HepG2 (cell line): Measurements from ENCODE around the gene CHST6. TPM values are rescaled to one million over a fixed set of nuclear protein-coding genes. Genes with fewer than 3 reads are reported as not detected.

Experiments
- ATAC-seq: fragments of 200-7000 bp; cut with Tn5 transposase; 3 replicates; pipeline ENCODE4 v1.9.1; 2020; ENCODE audit warnings: mild to moderate bottlenecking, moderate library complexity
- BruUV-seq: library from RNA; stranded (reverse); fragments of 400-500 nt; replicated peaks from 2 replicates; lab custom pipeline; 2021; lab: Mats Ljungman, UMichigan
- CTCF ChIA-PET: fragments of 300-600 bp; formaldehyde crosslinking; extraction: SDS; loops from one replicate; lab custom pipeline; 2021; ENCODE audit warnings: low total read pairs, inconsistent platforms, low intra/inter-chr PET ratio; lab: Yijun Ruan, JAX
- POLR2A ChIA-PET: fragments of 350-600 bp; sonication (Branson Sonifier 250); formaldehyde crosslinking; loops from one replicate; lab custom pipeline; 2020; ENCODE audit warnings: antibody characterized with exemption, inconsistent platforms; lab: Yijun Ruan, JAX
- DNase-seq: peaks from one replicate; pipeline ENCODE4 v3.0.0-alpha.2; 2015; ENCODE audit warnings: low spot score
- FAIRE-seq: peaks from 3 replicates; lab custom pipeline; 2011; peaks lifted over from hg19 to GRCh38; lab: Jason Lieb, UNC
- H2AFZ ChIP-seq: one replicate; pipeline ENCODE4 v1.6.1; 2011; ENCODE audit warnings: low read length, inconsistent platforms
- H3K27ac ChIP-seq: fragments of 300-600 bp; 3 replicates; pipeline ENCODE4 v1.8.0; 2011; ENCODE audit warnings: mixed run types, mild to moderate bottlenecking, mixed read lengths, low read length, inconsistent platforms; ENCODE audit not compliant: insufficient read depth; ENCODE audit errors: extremely low read length
- H3K27me3 ChIP-seq, 2 experiments: fragments of 200-600 bp in 1 of 2; 2 replicates in 1 of 2; 3 replicates in 1 of 2; pipeline versions ENCODE4 v1.6.0 to v1.8.0; 2011; ENCODE audit warnings: low read length in 2 of 2, mild to moderate bottlenecking in 2 of 2, moderate library complexity in 2 of 2, inconsistent platforms in 1 of 2; ENCODE audit not compliant: insufficient read depth in 2 of 2, control insufficient read depth in 1 of 2
- H3K36me3 ChIP-seq, 2 experiments: fragments of 200-600 bp in 1 of 2; replicated peaks in 1 of 2; 2 replicates in 1 of 2; 3 replicates in 1 of 2; pipeline versions ENCODE4 v1.5.1 to v1.8.0; 2011; ENCODE audit warnings: low read length in 2 of 2, inconsistent platforms in 1 of 2; ENCODE audit not compliant: insufficient read depth in 2 of 2, control insufficient read depth in 1 of 2
- H3K4me1 ChIP-seq: 2 replicates; pipeline ENCODE4 v1.5.1; 2012; ENCODE audit warnings: low read length, inconsistent platforms; ENCODE audit not compliant: insufficient read depth
- H3K4me2 ChIP-seq: 2 replicates; pipeline ENCODE4 v1.6.0; 2011; ENCODE audit warnings: low read depth, low read length, inconsistent platforms
- H3K4me3 ChIP-seq, 3 experiments: fragments of 200-600 bp in 1 of 3; sonication (generic), shearing (Covaris generic) in 1 of 3; replicated peaks in 1 of 3; 2 replicates each; pipeline ENCODE4 v1.5.1; 2011 to 2016; ENCODE audit warnings: low read length in 3 of 3, inconsistent platforms in 2 of 3, low read depth in 2 of 3, mild to moderate bottlenecking in 2 of 3, control low read depth in 1 of 3, mixed read lengths in 1 of 3; ENCODE audit not compliant: insufficient read depth in 1 of 3
- H3K79me2 ChIP-seq: one replicate; pipeline ENCODE4 v1.6.1; 2011; ENCODE audit warnings: low read length, inconsistent platforms; ENCODE audit not compliant: insufficient read depth
- H3K9ac ChIP-seq: 2 replicates; pipeline ENCODE4 v1.6.0; 2011; ENCODE audit warnings: mild to moderate bottlenecking, low read depth, low read length, inconsistent platforms; ENCODE audit not compliant: insufficient read depth
- H3K9me3 ChIP-seq: 2 replicates; pipeline ENCODE4 v1.5.1; 2012; ENCODE audit warnings: mild to moderate bottlenecking, low read length
- H4K20me1 ChIP-seq: 2 replicates; pipeline ENCODE4 v1.6.0; 2011; ENCODE audit warnings: inconsistent platforms, mild to moderate bottlenecking, low read length, moderate library complexity; ENCODE audit not compliant: insufficient read depth
- HNF4G ChIP-seq, 2 experiments: sonication (generic) in 1 of 2; formaldehyde crosslinking in 1 of 2; IDR thresholded peaks; 2 replicates each; pipeline versions ENCODE4 v1.4.0 to v1.6.1; 2011 to 2020; ENCODE audit warnings: borderline replicate concordance in 2 of 2, low read depth in 2 of 2, mild to moderate bottlenecking in 2 of 2, low read length in 1 of 2, missing genetic modification reagents in 1 of 2, moderate library complexity in 1 of 2
- MYC ChIP-seq: sonication (generic); formaldehyde crosslinking; IDR thresholded peaks from 2 replicates; pipeline ENCODE4 v1.9.0; 2021; ENCODE audit warnings: missing genetic modification reagents, borderline replicate concordance
- TEAD2 ChIP-seq: sonication (generic); formaldehyde crosslinking; IDR thresholded peaks from 2 replicates; pipeline ENCODE4 v1.9.0; 2021; ENCODE audit warnings: missing genetic modification reagents
- ZBTB38 ChIP-seq: sonication (generic); formaldehyde crosslinking; IDR thresholded peaks from 2 replicates; pipeline ENCODE4 v1.5.1; 2020; ENCODE audit warnings: mild to moderate bottlenecking, missing genetic modification reagents
- ZKSCAN8 ChIP-seq: IDR thresholded peaks from 2 replicates; pipeline ENCODE4 v1.6.1; 2016; ENCODE audit warnings: borderline replicate concordance, missing genetic modification reagents, missing compliant biosample characterization
- ZNF7 ChIP-seq: IDR thresholded peaks from 2 replicates; pipeline ENCODE4 v1.6.1; 2016; ENCODE audit warnings: missing biosample characterization, missing genetic modification reagents
- whole genome bisulfite sequencing: methylation state at CpG from one replicate; pipeline ENCODE4 v1.1.6; 2017; ENCODE audit warnings: low lambda C conversion rate; 5-methylcytosine and 5-hydroxymethylcytosine counted together
- in situ Hi-C: cut with HindIII; loops from 2 replicates; pipeline ENCODE4 v1.10.0; 2017; ENCODE audit warnings: low pct_unique_long_range_greater_than_20kb; ENCODE audit not compliant: extremely low pct_ligation_motif_present
- intact Hi-C: fragments of 100-400 bp; cut with micrococcal nuclease; formaldehyde crosslinking; loops from one replicate; pipeline ENCODE4 v1.10.0; 2022; ENCODE audit not compliant: unreplicated experiment
- polyA plus RNA-seq, 8 experiments: library from polyadenylated mRNA; depleted of rRNA in 3 of 8; stranded (reverse) in 7 of 8; unstranded in 1 of 8; fragments of >200 nt; fragmentation: Illumina TruSeq in 4 of 8; extraction: Trizol in 4 of 8; gene quantifications; 2 replicates each; pipeline versions ENCODE4 v1.2.1 to v1.2.3, GENCODE V29; 2011 to 2016; ENCODE audit warnings: low read depth in 4 of 8, missing spikeins in 1 of 8, mixed read lengths in 1 of 8; ENCODE audit not compliant: insufficient read depth in 1 of 8
- total RNA-seq, 5 experiments: library from RNA; depleted of rRNA; stranded (reverse); fragments of >200 nt; fragmentation: Illumina TruSeq; extraction: Trizol; gene quantifications; 2 replicates each; pipeline ENCODE4 v1.2.3, GENCODE V29; 2016; ENCODE audit warnings: low read depth in 1 of 5
- TF ChIP-seq, protein P1 (sequence below): sonication (generic); formaldehyde crosslinking; IDR thresholded peaks from 2 replicates; pipeline ENCODE4 v1.5.0; 2020; ENCODE audit warnings: mild to moderate bottlenecking, missing genetic modification reagents
- TF ChIP-seq, protein P2 (sequence below): sonication (generic); formaldehyde crosslinking; IDR thresholded peaks from 2 replicates; pipeline ENCODE4 v1.4.0; 2020; ENCODE audit warnings: missing genetic modification reagents
- TF ChIP-seq, protein P3 (sequence below): fragments of 450-650 bp; IDR thresholded peaks from 2 replicates; pipeline ENCODE4 v1.6.1; 2017

Gene CHST6
- total and polyA plus RNA-seq, 2 of the 13 experiments (the other 11 are each of a cell fraction or from before 2014, with no cell fraction given), result 0.18 to 0.91 TPM

DNA sequence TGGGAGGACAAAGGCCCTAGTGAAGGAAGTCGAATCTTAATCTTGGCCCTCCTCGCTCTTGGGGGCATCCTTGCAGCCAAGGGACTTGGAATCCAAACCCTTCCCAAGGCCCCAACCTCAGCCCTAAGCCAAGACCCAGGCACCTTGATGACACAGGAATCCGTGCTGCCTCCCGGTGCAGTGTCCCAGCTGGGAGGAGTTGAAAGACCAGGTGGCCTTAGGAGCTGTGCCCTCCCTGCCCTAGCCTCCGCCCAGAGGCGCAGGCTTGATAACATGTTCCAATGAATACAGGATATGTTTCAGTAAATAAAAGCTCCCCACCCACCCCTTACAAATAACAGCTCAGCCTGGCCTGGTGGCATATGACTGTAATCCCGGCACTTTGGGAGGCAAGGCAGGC, 40.7 kb upstream of the CHST6 start, which contains the start of gene CHST5:
Gene CHST5, minus strand, starts transcription at position 208 of the 400 bp plus-strand sequence. CDS start 5,724 bp downstream, outside the sequence.
- ATAC-seq, result no peak
- in situ Hi-C loops, result no loop called here
- CTCF ChIA-PET, result no interaction called here
- Histone ChIP-seq H3K4me3 (no peak within 1 kb of the TSS), H3K79me2 (no peaks in the 10 kb centered on the region), H3K27ac (no peak within 1 kb of the TSS), H4K20me1 (no peaks in the 10 kb centered on the region), H3K9ac (no peak within 1 kb of the TSS), H3K36me3 (no peaks in the 10 kb centered on the region), H3K4me2 (no peak within 1 kb of the TSS), H3K9me3 (no peaks in the 10 kb centered on the region), H3K27me3 (peaks cover 0 to 1% of the 10 kb centered on the region in 2 experiments; a peak in 1 of 5 replicates), H2AFZ (no peak within 1 kb of the TSS), H3K4me1 (no peaks in the 10 kb centered on the region)
- intact Hi-C loops, result no loop called here
- DNase-seq, result no peak
- TF ChIP-seq ZKSCAN8 (CRISPR knock-in tag), result no peak
- 68% methylated on average over 7 of the region's 7 CpGs for WGBS
- BruUV-seq, result no TSS peak
- no peak for FAIRE-seq
- POLR2A ChIA-PET, result interaction anchor here (1.2 to 1.6 kb wide), 2 partner anchors 19 to 30 kb away, joined by 3 read pairs; no protein-coding TSS in a partner anchor

DNA sequence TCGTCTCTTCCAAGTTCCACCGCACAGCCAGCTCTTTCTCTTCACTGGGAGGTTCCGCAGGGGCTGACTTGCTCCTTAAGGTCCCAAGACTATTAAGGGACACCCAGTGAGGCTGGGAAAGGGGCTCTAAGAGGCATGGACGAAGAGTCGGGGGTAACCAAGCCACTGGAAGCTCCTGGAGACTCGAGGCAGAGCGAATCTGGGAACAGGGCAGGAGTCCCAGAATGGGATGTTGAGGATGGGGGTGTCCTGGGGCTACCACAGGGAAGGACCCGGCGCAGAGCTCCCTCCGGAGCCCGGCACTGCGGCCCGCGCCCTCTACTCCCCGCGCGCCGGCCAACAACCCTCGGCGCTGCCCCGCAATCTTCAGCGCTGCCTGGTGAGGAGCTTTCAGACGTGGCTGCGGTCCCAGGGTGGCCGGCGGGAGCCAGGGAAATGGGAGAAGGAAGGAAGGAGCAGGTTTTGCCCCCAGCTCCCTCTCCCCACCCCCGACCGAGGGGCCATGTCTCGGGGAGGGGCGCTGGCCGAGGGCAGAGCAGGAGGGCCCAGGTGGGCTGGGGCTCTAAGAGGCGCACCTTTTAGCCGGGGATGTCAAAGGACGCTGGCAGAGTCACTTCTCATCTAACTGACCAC, 40.1 kb upstream of the CHST6 start:
- no peak overlapping the region for H2AFZ ChIP-seq
- BruUV-seq, result no TSS peak
- CTCF ChIA-PET, result no interaction called here
- WGBS, result 74% methylated on average over 31 of the region's 34 CpGs
- intact Hi-C loops, result no loop called here
- no peaks in the 10 kb centered on the region for H3K4me1 ChIP-seq
- ATAC-seq (no peak), DNase-seq (no peak), FAIRE-seq (no peak)
- no peak overlapping the region for H3K27ac ChIP-seq
- no peak overlapping the region for H3K4me2 ChIP-seq
- POLR2A ChIA-PET, result interaction anchor here (1.2 to 1.6 kb wide), 2 partner anchors 18 to 30 kb away, joined by 3 read pairs; no protein-coding TSS in a partner anchor
- H4K20me1 ChIP-seq, result no peaks in the 10 kb centered on the region
- H3K79me2 ChIP-seq, result no peaks in the 10 kb centered on the region
- no peaks in the 10 kb centered on the region for H3K36me3 ChIP-seq
- in situ Hi-C loops, result no loop called here
- H3K4me3 ChIP-seq, result no peak overlapping the region
- H3K27me3 ChIP-seq, result peaks cover 0 to 1% of the 10 kb centered on the region in 2 experiments; a peak in 1 of 5 replicates
- no peaks in the 10 kb centered on the region for H3K9me3 ChIP-seq
- no peak overlapping the region for H3K9ac ChIP-seq
- no peak for TF ChIP-seq HNF4G (IDR thresholded peaks at IDR 0.05; ENCODE audit: borderline replicate concordance, low read depth, low read length)
- no peak for TF ChIP-seq HNF4G (CRISPR knock-in tag; IDR thresholded peaks at IDR 0.05; ENCODE audit: borderline replicate concordance, low read depth)
- TF ChIP-seq, protein P1, sequence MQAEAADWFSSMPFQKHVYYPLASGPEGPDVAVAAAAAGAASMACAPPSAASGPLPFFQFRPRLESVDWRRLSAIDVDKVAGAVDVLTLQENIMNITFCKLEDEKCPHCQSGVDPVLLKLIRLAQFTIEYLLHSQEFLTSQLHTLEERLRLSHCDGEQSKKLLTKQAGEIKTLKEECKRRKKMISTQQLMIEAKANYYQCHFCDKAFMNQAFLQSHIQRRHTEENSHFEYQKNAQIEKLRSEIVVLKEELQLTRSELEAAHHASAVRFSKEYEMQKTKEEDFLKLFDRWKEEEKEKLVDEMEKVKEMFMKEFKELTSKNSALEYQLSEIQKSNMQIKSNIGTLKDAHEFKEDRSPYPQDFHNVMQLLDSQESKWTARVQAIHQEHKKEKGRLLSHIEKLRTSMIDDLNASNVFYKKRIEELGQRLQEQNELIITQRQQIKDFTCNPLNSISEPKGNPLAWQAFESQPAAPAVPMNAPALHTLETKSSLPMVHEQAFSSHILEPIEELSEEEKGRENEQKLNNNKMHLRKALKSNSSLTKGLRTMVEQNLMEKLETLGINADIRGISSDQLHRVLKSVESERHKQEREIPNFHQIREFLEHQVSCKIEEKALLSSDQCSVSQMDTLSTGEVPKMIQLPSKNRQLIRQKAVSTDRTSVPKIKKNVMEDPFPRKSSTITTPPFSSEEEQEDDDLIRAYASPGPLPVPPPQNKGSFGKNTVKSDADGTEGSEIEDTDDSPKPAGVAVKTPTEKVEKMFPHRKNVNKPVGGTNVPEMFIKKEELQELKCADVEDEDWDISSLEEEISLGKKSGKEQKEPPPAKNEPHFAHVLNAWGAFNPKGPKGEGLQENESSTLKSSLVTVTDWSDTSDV (CRISPR knock-in tag), result no peak
- no peak for TF ChIP-seq TEAD2 (CRISPR knock-in tag)
- TF ChIP-seq, protein P2, sequence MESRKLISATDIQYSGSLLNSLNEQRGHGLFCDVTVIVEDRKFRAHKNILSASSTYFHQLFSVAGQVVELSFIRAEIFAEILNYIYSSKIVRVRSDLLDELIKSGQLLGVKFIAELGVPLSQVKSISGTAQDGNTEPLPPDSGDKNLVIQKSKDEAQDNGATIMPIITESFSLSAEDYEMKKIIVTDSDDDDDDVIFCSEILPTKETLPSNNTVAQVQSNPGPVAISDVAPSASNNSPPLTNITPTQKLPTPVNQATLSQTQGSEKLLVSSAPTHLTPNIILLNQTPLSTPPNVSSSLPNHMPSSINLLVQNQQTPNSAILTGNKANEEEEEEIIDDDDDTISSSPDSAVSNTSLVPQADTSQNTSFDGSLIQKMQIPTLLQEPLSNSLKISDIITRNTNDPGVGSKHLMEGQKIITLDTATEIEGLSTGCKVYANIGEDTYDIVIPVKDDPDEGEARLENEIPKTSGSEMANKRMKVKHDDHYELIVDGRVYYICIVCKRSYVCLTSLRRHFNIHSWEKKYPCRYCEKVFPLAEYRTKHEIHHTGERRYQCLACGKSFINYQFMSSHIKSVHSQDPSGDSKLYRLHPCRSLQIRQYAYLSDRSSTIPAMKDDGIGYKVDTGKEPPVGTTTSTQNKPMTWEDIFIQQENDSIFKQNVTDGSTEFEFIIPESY (CRISPR knock-in tag), result no peak
- no peak for TF ChIP-seq ZNF7 (CRISPR knock-in tag)
- TF ChIP-seq ZBTB38 (CRISPR knock-in tag), result no peak
- TF ChIP-seq, protein P3, sequence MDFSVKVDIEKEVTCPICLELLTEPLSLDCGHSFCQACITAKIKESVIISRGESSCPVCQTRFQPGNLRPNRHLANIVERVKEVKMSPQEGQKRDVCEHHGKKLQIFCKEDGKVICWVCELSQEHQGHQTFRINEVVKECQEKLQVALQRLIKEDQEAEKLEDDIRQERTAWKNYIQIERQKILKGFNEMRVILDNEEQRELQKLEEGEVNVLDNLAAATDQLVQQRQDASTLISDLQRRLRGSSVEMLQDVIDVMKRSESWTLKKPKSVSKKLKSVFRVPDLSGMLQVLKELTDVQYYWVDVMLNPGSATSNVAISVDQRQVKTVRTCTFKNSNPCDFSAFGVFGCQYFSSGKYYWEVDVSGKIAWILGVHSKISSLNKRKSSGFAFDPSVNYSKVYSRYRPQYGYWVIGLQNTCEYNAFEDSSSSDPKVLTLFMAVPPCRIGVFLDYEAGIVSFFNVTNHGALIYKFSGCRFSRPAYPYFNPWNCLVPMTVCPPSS, result no peak
- no peak for TF ChIP-seq MYC
